Mesendoderm (in vitro differentiated cells): ENCODE data around the gene MCFD2. TPM values are rescaled to one million over a fixed set of nuclear protein-coding genes. Genes with fewer than 3 reads are reported as not detected.

ENCODE experiments used
- DNase-seq: peaks from one replicate; pipeline ENCODE4 v3.0.0; 2013
- H2AK5ac ChIP-seq: 2 replicates; pipeline ENCODE4 v1.6.1; 2013; ENCODE audit warnings: low read length, inconsistent platforms
- H2BK120ac ChIP-seq: 2 replicates; pipeline ENCODE4 v1.6.1; 2013; ENCODE audit warnings: low read depth, mild to moderate bottlenecking, low read length, moderate library complexity, mixed read lengths
- H2BK15ac ChIP-seq: replicated peaks from 2 replicates; pipeline ENCODE4 v1.6.1; 2013; ENCODE audit warnings: low read depth, mild to moderate bottlenecking, moderate library complexity
- H2BK5ac ChIP-seq: 2 replicates; pipeline ENCODE4 v1.6.1; 2013; ENCODE audit warnings: low read length, inconsistent platforms
- H3K18ac ChIP-seq: 2 replicates; pipeline ENCODE4 v1.6.1; 2013; ENCODE audit warnings: mild to moderate bottlenecking, low read length, mixed read lengths
- H3K23ac ChIP-seq: one replicate; pipeline ENCODE4 v1.6.1; 2013; ENCODE audit warnings: low read length
- H3K27ac ChIP-seq: 2 replicates; pipeline ENCODE4 v1.5.1; 2013; ENCODE audit warnings: low read depth, mild to moderate bottlenecking, inconsistent platforms, low read length, moderate library complexity
- H3K27me3 ChIP-seq: 2 replicates; pipeline ENCODE4 v1.6.1; 2013; ENCODE audit warnings: low read length, control low read depth, mild to moderate bottlenecking, inconsistent platforms; ENCODE audit not compliant: insufficient read depth, poor library complexity
- H3K36me3 ChIP-seq: 2 replicates; pipeline ENCODE4 v1.6.1; 2013; ENCODE audit warnings: low read length, inconsistent platforms; ENCODE audit not compliant: control insufficient read depth, insufficient read depth
- H3K4ac ChIP-seq: one replicate; pipeline ENCODE4 v1.6.1; 2013; ENCODE audit warnings: low read depth, mild to moderate bottlenecking, low read length, moderate library complexity
- H3K4me1 ChIP-seq: 2 replicates; pipeline ENCODE4 v1.6.1; 2013; ENCODE audit warnings: low read depth, low read length, inconsistent platforms; ENCODE audit not compliant: control insufficient read depth
- H3K4me2 ChIP-seq: 2 replicates; pipeline ENCODE4 v1.6.1; 2013; ENCODE audit warnings: low read length
- H3K4me3 ChIP-seq: 2 replicates; pipeline ENCODE4 v1.5.1; 2013; ENCODE audit warnings: mild to moderate bottlenecking, low read length
- H3K56ac ChIP-seq: one replicate; pipeline ENCODE4 v1.6.1; 2013; ENCODE audit warnings: low read length
- H3K79me1 ChIP-seq: 2 replicates; pipeline ENCODE4 v1.6.1; 2013; ENCODE audit warnings: low read length, inconsistent platforms
- H3K79me2 ChIP-seq: 2 replicates; pipeline ENCODE4 v1.6.1; 2013; ENCODE audit warnings: mild to moderate bottlenecking, low read length; ENCODE audit not compliant: control insufficient read depth, insufficient read depth
- H3K9ac ChIP-seq: 2 replicates; pipeline ENCODE4 v1.6.1; 2013; ENCODE audit warnings: low read length, inconsistent platforms
- H4K5ac ChIP-seq: one replicate; pipeline ENCODE4 v1.6.1; 2013; ENCODE audit warnings: low read length
- H4K8ac ChIP-seq: one replicate; pipeline ENCODE4 v1.6.1; 2013; ENCODE audit warnings: low read depth, mild to moderate bottlenecking, control low read depth, low read length, moderate library complexity
- WGBS: extraction: QIAGEN DNeasy Blood & Tissue Kit; methylation state at CpG from one replicate; pipeline ENCODE4 v1.1.7; 2013; ENCODE audit warnings: low lambda C conversion rate, missing lambda C conversion rate; ENCODE audit not compliant: insufficient coverage; ENCODE audit errors: extremely low coverage; 5-methylcytosine and 5-hydroxymethylcytosine counted together
- small RNA-seq: library from polyadenylated mRNA; stranded (forward); fragments of <200 nt; extraction: miRNeasy Mini kit (QIAGEN cat#:217004); gene quantifications from one replicate; pipeline ENCODE3, GENCODE V24; 2013; ENCODE audit not compliant: insufficient read depth

MCFD2 gene

DNA sequence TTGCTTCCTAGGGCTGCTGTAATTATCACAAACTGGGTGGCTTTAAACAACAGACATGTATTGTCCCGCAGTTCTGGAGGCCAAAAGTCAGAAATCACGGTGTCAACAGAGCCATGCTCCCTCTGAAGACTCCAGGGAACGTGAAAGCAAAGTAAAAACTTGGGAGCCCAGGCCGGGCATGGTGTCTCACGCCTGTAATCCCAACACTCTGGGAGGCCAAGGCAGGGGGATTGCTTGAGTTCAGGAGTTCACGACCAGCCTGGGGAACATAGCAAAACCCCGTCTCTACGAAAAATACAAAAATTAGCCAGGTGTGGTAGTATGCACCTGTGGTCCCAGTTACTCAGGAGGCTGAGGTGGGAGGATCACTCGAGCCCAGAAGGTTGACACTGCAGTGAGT, 63.5 kb downstream of the MCFD2 start:
- no peak overlapping the region for H2AK5ac ChIP-seq
- H3K36me3 ChIP-seq, result no peaks in the 10 kb centered on the region
- H2BK120ac ChIP-seq, result no peak overlapping the region
- no peak overlapping the region for H4K8ac ChIP-seq
- H3K79me2 ChIP-seq, result no peaks in the 10 kb centered on the region
- H3K27me3 ChIP-seq, result no peaks in the 10 kb centered on the region
- no peak overlapping the region for H3K56ac ChIP-seq
- no peak for DNase-seq
- WGBS, result no CpG with 5 or more reads among the region's 9 CpGs
- no peak overlapping the region for H4K5ac ChIP-seq
- H3K4me2 ChIP-seq, result no peak overlapping the region
- H3K9ac ChIP-seq, result no peak overlapping the region
- H3K18ac ChIP-seq, result no peak overlapping the region
- H3K4ac ChIP-seq, result no peak overlapping the region
- H3K23ac ChIP-seq, result no peak overlapping the region
- no peak overlapping the region for H3K27ac ChIP-seq
- no peaks in the 10 kb centered on the region for H3K4me1 ChIP-seq
- H3K4me3 ChIP-seq, result no peak overlapping the region
- no peak overlapping the region for H2BK5ac ChIP-seq
- H3K79me1 ChIP-seq, result no peaks in the 10 kb centered on the region
- no peak overlapping the region for H2BK15ac ChIP-seq

Small RNA genes lying within 50 kb of the gene (small RNA-seq; reads per million reads assigned to genes)
- not detected for gene AC093732.2
